A204.1 (cell line): ENCODE data around the gene UGDH.
A peak's percentile ranks its signal among the peaks of the same experiment; 100 is the strongest.
"Not testable (repeated sequence)": the region's sequence is repeated elsewhere in the genome, so short reads cannot be mapped to it uniquely, and the experiment has no call there.

ENCODE experiments used
- FAIRE-seq: peaks from 2 replicates; lab custom pipeline; 2012; peaks lifted over from hg19 to GRCh38; lab: Jason Lieb, UNC

UGDH gene

DNA sequence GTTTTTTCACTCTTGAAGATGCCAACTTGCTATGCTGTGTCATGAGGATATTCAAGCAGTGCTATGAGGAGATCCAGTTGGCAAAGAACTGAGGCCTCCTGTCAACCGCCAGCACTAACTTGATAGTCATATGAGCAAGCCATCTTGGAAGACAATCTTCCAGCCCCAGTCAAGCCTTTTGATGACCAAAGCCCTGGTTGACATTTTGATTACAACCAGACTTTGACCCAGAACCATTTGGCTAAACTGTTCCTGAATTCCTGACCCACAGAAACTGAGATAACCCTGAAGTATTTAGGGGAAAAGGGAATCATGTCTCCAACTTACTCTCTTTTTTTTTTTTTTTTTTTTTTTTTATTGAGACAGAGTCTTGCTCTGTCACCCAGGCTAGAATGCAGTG, 32.9 kb downstream of the UGDH start:
- no peak for FAIRE-seq

DNA sequence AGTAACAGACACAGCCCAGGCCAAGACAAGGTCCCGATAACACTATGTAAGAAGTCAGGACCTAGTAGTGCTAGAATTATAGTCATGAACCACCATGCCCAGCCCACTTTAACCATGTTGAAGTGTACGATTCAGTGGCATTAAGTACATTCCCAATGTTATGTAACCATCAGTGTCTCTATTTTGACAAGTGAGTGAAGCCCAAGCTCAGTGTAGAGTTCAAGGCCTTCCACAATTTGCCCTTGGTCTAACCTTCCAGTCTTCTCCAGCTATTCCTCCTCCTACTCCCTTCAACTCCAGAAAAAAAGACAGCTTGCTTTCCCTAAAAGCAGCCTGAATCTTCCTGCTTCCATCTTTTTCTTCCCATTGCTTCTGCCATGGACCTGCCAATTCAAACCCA, 36.9 kb downstream of the UGDH start:
- FAIRE-seq, result no peak

DNA sequence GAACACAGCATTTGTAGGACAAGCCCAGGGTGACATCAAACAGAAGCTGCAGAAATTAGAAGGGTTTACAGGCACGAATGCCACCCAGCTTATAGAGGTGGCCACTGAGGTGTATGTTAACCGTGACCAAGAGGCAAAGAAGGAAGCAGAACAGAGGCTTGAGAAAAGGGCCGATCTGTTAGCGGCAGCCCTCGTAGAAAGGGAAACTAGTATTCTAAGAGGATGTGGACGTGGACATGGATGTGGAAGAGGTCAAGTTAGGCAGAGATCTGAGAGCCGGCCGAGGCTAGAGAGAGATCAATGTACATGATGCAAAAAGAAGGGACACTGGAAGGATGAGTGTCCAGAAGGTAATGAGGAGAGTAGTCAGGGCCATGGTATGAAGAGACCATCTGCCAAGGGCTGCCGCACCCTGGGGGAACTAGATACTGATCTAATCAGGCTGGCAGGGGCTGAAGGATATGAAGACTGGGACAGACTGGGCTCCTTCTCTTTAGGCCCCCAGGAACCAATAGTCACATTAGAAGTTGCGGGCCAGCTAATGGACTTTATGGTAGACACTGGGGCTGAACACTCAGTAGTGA, 40.9 kb downstream of the UGDH start:
- FAIRE-seq, result no peak

DNA sequence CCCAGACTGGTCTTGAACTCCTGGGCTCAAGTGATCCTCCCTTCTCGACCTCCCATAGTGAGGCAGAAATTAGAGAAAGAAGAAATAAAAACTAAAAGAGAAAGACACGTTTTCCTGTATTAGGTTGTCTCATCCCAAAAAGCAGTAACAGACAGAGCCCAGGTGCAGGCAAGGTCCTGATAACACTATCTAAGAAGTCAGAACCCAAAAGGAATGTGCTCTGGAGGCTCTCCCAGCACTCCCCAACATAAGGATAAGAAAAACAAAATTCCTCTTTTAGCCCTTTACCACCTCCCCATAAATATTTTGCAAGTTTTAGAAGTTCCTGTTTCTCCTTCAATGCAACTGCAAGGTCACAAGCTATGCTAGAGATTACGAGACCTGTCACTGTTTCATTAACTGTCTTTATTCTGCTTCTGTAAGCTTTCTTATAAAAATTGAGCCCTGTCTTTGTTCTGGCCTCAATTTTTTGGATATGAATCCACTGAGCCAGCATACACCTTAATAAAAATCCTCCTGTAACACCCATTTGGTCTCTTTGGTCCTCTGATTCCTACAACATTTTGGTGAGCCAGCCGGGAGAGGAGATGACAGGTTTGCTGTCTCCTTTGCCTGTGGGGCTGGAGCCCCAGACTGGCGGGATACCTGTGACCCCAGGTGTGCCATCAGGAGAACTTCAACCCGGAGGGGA, 42.5 kb downstream of the UGDH start:
- no peak for FAIRE-seq

DNA sequence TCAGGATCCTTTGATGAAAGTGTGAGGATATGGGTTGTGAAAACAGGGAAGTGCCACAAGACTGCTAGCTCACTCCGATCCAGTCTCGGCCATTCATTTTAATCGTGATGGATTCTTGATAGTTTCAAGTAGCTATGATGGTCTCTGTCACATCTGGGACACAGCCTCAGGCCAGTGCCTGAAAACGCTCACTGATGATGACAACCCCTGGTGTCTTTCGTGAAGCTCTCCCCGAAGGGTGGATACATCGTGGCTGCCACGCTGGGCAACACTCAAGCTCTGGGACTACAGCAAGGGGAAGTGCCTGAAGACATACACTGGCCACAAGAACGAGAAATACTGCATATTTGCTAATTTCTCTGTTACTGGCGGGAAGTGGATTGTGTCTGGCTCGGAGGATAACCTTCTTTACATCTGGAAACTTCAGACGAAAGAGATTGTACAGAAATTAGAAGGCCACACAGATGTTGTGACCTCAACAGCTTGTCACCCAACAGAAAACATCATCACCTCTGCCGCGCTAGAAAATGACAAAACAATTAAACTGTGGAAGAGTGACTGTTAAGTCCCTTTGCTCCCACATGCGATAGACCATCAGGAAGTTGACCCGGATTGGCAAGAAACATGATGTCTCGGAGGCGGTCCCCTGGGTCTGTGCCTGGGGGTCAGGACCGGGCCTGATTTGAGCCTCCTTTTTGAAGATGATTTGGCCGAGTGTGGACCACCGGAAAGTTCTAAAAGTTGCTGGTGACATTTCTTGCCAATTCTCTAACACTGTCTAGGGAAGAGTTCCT, 46.1 kb downstream of the UGDH start:
- no peak for FAIRE-seq

DNA sequence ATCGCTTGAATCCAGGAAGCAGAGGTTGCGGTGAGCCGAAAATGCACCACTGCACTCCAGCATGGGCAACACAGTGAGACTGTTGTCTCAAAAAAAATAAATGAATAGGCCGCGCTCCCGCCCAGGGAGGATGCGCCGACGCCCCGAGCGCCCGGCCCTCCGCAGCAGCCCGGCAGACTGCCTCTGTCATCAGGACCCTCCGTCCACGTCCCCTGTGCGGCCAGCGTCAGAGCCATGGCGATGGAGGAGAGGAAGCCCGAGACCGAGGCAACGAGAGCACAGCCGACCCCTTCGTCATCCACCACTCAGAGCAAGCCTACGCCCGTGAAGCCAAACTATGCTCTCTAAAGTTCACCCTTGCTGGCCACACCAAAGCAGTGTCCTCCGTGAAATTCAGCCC, 47.0 kb downstream of the UGDH start:
- no peak for FAIRE-seq

DNA sequence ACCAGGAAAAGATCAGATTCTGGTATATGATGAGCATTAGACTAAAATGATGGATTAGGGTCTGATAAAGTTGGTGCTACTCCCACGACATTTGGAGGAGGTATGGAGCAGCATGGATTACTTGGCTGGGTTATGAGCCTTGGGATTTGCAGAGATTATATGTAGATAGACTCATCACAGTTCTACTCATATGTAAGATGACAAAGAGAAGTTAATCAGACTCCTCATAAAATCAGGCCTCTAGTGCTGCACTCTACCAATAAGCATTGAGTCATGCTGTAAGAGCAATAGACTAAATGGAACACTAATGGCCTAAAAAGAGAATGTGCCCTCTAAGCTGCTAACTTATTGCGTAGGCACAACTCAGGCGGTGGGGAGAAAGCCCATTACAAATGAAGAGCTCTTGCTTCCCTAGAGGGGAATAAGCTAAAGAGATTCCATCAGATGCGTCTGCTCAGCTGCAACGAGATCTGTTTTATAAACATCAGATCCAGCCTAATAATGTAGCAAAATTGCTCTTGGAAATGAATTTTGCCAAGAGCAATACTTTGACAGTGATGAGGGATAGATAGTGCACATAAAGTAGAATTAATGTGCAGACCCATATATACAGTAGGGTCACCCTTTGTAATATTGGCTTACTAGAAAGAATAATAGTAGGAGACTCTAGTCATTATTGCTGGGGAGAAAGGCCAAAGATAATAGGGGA, 50.9 kb downstream of the UGDH start:
- FAIRE-seq, result no peak

DNA sequence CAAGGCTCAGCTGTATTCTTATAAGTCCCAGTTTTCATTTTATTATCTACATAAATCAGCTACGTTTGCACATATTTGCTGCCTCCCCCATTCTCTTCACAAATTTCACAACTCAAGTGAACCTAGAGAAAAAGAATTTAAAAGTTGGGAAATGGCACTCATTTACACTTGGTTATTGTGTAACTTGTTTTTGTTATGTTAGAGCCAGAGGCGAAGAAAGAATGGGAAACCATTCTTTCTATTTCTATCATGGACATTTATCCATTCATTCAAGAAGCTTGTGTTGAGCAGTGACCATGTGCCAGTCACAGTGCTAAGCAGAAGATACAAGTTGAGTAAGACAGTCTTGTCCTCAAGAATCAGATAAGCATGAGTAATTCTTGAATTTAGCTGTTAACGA, 54.8 kb downstream of the UGDH start:
- FAIRE-seq, result no peak

DNA sequence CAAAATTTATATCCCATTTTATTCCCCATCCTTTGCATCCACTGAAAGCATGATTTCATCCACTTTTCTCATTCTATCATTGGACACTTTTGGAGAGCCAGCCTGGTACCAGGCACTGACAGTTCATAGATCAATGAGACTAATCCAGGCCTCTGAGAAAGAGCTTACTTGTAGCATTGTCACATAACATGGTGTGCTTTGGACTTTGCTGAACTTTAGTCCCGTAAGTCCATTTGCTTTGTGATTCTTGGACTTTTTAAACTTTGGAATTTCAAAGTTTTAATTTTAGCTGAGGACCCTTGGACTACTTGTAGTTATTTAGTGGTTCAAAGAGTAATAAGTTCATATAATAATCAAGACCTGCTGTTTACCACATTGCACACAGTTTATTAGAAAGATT, 56.8 kb downstream of the UGDH start:
- FAIRE-seq, result no peak

DNA sequence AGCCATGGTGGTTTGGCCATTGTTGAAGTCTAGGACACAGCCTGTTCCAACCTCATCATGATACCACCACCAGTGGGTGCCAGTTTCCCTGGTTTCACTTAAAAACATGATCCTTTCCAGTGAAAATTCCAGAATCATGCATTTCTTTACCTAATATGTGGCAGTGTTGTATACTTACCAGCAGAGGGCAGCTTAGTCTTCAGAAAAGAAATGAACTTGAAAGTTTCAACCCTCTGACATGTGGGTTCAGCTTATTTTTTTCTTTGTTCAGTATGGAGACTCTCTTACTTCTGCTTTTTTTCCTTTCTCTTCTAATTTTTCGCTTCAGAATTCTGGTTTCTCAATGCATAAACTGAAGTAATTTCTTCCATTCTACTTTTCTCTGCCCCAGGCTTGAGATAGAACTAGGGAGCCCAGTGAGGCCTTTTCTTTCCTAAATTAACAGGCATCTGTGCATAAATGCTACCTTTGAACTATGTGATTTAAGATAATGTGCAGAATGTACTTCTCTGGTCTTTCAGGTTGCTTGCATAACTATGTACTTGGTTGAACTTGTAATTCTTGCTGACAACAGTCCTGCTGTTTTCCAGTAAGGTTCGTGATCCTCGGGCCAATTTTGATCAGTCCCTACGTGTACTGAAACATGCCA, 57.7 kb downstream of the UGDH start:
- peak; percentile 99 for FAIRE-seq

DNA sequence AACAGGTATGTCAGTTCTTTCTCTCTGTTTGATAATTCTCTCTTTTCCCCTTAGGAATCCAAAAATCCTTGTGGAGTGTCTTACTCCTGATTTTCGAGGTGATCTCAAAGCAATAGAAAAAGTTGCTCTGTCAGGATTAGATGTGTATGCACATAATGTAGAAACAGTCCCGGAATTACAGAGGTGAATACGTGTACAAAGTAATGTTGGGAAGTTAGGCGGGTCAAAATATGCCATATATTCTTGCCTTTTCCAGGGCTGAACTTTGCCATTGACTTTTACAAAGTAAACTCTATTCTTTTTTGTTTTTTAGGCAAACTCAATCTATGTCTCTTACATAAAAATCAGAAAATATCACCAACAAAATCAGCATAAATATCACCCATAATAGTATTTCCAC, 59.8 kb downstream of the UGDH start:
- FAIRE-seq, result no peak

DNA sequence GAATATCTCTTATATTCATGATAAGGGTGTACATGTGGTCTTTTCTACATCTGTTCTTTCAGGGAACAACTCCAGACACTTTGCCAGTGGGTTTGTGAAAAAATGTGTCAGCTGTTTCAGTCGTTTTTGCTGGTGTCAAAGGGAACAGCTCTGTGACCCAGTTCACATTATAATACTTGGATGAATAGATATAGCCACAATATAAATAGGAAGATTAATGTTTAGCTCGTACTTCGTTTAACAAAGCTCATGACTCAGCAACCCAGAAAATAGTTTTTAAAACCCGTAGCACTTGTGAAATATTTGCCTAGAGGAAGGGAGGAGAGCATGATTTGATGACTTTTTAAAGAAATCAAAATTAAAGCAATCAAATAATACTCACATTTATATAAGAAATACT, 60.5 kb downstream of the UGDH start:
- FAIRE-seq, result no peak

DNA sequence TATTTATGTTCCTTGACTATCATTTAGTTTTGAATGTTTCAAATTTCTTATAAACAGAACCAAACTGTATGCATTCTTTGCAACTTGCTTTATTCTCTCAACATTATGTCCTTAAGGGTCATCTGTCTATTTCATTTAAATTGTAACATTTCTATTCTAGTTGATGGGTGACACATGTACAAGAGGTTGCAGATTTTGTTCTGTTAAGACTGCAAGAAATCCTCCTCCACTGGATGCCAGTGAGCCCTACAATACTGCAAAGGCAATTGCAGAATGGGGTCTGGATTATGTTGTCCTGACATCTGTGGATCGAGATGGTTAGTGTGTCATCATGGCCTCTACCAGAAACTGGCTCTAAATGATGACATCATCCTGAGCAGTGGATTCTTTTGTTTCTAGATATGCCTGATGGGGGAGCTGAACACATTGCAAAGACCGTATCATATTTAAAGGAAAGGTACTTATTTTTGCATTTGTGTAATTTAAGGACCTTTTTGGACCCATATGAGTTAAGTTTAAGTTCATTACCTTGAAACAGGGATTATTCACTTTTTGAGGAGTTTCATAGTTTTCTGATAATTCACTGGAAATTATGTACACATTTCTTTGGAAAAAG, 62.2 kb downstream of the UGDH start:
- FAIRE-seq, result no peak

DNA sequence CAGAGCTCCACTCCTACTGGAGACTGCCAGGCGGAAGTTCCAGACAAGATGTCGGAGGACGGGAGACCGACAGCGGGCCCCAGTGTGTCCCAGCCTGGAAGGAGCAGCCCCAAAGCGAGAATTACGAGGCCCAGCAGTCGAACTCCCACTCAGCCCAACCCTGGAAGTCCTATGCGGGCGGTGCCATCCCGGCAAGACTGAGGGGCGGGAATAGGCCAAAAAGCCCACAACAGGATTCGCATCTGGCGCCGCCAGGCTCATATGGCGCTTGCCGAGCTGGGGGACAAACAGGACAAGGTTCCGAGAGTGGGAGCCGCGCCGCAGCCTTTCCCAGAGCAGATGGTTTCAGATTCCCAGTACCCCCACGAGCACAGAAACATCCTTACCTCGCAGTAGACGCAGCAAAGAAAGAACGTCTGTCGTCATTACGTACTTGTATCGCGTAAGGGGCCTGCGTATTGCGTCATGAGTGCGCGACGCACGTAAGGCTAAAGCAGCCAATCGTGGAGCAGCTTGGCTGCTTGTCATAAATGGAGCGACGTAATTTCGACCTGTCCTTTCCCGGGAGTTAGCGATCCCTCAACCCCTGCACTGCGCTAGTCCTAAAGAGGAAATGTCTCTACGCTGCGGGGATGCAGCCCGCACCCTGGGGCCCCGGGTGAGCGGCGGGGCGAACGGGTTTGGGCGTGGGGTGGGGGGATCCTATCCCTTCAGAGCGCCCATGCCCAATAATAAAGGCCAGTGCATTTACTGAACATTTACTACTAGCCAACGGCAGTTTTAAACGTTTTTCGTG, 68.5 kb downstream of the UGDH start, which contains the start of the genes LIAS and RPL9:
LIAS (plus strand) TSS at position 552 of the 796 bp plus-strand sequence; CDS start at position 614, 62 bp downstream.
RPL9 (minus strand) TSS at position 418 of the 796 bp plus-strand sequence. CDS start 483 bp downstream, outside the sequence.
- FAIRE-seq, result peak; percentile 97

DNA sequence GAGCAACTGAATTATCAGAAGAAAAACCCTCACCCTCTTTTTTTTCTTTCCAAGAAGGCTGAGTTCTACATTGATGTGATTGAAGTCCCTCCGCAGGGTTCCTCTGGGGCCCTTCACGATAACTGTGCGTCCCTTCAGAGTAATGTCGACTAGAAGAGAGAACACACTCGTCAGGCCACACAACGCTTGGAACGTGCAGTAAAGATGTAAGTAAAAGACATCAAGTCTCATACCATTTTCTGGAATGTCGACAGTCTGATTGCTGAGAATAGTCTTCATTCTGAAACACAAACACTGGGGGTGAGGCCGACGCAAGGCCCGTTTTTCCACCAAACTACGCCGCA, 69.1 kb downstream of the UGDH start:
- FAIRE-seq, result not testable (repeated sequence)

DNA sequence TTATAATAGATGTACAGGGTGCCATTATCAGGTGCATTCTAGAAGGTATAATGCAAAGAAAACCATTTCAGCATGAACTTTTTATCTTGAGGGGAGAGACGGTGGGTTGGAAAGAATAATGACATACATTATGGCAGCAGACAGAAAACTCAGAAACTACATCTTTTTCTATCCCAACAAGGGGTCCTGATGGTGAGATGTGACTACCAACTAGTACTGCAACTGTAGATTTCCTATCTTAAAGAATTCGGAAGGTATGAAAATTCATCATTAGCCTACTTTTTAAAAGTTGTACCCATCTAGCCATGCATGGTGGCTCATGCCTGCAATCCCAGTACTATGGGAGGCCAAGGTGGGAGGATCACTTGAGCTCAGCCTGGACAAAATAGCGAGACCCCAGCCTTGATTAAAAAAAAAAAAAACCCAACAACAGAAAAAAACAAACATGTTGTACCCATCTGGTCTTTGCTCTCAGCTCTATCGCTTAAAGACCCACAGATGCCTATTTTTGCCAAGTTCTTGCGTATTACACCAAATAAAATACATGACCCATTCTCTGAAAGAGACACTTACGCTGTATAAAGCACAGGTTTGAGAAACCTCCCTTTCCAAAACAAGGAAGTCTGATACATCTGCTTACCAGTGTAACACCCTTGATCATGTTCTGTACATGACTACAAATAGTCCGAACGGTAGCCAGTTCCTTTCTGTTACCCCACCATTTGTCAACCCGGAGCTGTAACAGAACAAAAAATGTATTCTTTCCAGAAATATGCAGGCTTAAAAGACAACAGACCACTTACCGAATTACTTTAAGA, 70.1 kb downstream of the UGDH start:
- no peak for FAIRE-seq

DNA sequence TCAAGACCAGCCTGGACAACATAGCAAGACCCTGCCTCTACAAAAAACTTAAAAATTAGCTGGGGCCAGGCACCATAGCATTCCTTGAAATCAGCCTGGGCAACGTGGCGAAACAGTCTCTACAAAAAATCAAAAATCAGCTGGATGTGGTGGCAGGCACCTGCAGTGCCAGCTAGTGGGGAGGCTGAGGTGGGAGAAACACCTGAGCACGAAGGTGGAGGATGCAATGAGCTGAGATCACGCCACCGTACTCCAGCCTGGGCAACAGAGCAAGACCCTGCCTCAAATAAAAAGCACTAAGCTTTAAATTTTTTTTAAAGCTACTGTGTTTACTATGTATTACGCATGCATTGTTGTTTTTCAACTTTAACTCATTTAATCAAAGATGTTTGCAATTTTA, 71.8 kb downstream of the UGDH start:
- FAIRE-seq, result no peak

DNA sequence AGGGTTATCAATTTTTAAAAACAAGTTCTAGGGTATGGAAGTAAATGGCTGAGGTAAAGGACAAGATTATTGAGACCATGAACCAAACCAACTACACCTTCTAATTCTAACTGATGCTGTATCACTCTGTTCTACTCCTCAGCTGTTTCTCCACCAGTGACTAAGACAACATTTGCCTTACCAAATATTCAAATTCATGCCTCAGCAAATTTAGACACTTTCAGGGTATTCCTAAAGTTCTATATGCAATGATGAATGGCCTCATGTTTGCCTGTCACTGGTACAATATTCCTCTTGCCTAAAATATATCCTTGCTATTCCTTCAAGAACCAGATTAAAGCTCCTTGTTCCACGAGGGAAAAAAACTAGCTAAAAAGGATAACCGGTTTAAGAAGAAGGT, 73.5 kb downstream of the UGDH start:
- no peak for FAIRE-seq

DNA sequence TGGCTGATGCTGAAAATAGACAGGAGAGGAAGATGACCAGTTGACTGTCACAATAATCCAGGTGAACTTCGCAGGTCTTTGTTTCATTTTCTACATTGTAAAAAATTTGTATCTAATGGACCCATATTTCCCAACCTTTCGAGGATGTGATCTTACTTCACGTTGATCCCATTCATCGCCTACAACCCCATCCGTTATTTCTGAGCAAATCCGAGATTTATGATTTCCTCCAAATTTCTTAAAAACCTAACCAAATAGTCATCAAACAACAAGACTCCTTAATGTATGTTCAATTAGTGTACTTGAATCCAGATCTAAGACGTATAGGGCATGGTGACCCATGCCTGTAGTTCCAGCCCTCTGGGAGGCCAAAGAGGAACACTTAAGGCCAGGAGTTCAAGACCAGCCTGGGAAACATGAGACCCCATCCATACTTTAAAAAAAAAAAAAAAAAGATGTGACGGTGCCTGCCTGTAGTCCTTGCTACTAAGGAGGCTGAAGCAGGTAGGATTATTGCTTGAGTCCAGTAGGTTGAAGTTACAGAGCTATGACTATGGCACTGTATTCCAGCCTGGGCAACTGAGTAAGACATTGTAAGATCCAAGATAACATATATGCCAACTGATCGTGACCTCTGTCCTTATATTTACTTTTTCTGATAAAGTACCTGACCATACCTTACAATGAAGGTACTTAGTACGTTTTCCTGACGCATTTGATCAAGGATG, 74.2 kb downstream of the UGDH start:
- FAIRE-seq, result no peak
